WI38 (cell line): ENCODE data around the gene TSC2.
"Not testable (repeated sequence)": the region's sequence is repeated elsewhere in the genome, so short reads cannot be mapped to it uniquely, and the experiment has no call there.

Source experiments
- H3K4me3 ChIP-seq: 2 replicates; pipeline ENCODE4 v1.5.1; 2011; ENCODE audit warnings: low read depth, mild to moderate bottlenecking, control low read depth, low read length
- TF ChIP-seq, protein P1 (sequence below): IDR thresholded peaks from 2 replicates; pipeline ENCODE4 v1.5.1; 2012; ENCODE audit warnings: low read depth, mild to moderate bottlenecking, control low read depth, low read length

TSC2 gene

DNA sequence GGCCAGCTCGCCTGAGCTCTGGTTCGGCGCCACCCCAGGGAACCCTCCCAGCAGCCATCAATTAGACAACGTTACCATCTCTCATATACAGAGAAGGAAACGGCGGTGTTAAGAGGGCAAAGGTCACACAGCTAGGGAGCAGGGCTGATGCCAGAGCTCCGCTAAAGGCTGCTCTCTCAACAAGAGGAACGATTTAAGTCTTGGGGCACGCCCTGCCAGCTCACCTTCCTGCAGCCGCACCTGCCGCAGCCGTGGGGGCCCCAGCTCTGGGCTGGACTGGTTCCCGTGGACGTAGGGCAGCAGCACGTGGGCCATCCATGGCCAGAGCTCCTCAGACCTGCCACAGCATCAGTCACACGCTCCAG is 44.5 kb downstream of the TSC2 start:
- no peak overlapping the region for H3K4me3 ChIP-seq
- TF ChIP-seq, protein P1, sequence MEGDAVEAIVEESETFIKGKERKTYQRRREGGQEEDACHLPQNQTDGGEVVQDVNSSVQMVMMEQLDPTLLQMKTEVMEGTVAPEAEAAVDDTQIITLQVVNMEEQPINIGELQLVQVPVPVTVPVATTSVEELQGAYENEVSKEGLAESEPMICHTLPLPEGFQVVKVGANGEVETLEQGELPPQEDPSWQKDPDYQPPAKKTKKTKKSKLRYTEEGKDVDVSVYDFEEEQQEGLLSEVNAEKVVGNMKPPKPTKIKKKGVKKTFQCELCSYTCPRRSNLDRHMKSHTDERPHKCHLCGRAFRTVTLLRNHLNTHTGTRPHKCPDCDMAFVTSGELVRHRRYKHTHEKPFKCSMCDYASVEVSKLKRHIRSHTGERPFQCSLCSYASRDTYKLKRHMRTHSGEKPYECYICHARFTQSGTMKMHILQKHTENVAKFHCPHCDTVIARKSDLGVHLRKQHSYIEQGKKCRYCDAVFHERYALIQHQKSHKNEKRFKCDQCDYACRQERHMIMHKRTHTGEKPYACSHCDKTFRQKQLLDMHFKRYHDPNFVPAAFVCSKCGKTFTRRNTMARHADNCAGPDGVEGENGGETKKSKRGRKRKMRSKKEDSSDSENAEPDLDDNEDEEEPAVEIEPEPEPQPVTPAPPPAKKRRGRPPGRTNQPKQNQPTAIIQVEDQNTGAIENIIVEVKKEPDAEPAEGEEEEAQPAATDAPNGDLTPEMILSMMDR = no peak

DNA sequence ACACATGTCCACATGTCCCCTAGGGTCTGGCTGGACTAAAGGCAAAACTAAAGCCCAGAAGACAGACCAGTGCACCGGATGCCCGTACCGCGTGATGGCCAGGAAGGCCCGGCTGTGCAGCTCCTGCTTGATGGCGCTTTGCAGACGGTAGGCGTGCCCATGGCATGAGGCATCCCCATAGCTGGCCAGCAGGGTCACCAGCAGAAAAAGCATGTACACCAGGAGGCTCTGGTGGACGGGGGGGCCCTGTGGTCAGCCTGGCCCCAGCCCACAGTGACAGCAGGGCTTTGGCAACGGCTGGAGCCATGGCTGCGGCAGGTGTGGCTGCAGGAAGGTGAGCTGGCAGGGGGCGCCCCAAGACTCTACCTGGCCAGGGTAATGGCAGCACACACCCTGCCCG is 45.1 kb downstream of the TSC2 start:
- no peak overlapping the region for H3K4me3 ChIP-seq
- TF ChIP-seq, protein P1 = no peak

DNA sequence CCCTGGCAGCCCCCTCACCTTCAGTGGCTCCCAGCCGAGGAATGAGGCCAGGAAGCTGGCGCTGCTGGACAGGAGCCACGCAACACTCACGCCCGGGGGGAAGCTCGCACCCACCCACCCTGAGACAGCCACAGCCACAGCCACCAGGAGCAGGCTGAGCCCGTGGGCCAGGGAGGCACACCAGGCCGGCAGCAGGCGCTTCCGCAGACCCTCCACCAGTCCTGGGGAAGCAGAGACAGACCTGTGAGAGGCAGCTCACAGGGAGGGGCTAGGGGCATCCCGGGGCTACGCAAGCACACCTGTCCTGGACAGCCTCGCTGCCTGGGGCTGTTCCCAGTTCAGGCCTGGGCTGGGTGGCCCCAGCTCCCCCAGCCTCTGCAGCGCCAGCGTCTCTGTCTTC is 46.0 kb downstream of the TSC2 start:
- no peak overlapping the region for H3K4me3 ChIP-seq
- TF ChIP-seq, protein P1 = no peak

DNA sequence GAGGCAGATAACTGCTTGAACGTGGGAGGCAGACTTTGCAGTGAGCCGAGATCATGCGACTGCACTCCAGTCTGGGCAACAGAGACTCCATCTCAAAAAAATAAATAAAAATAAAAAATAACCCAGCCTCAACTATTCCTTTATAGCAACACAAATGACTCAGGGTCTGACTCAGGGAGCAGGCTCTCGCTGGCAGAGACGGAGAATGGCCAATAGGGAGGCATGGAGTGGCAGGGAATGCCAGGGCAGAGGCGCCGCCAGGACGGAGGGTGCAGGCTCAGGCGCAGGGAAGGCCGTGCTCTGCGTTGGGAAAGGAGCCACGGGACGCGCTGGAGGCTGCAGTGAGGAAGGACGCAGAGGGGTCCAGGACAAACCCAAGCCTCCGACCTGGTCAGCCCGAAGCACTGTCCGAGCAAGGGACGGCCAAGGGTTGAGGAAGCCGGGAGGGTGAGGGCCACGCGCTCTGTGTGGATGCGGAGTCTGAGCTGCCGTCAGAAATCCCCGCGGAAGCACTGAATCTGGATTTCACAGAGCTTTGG is 47.6 kb downstream of the TSC2 start:
- no peak overlapping the region for H3K4me3 ChIP-seq
- TF ChIP-seq, protein P1 = no peak

DNA sequence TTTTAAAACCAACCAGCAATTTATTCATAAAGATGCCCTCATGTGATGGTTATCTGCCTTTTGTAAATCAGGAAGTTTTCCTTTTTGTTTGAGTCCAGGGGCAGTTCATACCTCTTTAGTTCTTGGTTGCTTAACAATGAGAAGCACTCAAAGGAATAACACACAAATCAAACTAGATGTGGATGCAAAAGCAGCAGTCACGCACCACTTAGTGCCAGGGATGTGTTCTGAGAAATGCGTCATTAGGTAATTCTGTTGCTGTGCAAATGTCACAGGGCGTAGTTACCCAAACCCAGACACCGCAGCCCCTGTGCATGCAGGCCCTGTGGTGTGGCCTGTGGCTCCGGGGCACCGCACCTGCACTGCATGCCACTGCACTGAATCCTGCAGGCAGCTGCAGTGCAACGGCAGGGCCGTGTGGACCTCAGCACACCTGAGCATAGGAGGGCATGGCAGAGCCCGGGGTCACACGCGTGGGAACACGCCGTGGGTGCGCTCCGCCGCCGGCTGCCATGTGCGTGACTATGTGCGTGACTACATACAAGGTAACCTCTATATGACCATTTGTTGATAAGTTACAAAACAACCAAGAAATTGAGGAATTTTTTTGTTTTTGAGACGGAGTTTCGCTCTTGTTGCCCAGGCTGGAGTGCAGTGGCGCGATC is 48.3 kb downstream of the TSC2 start:
- TF ChIP-seq, protein P1 = no peak
- H3K4me3 ChIP-seq = no peak overlapping the region

DNA sequence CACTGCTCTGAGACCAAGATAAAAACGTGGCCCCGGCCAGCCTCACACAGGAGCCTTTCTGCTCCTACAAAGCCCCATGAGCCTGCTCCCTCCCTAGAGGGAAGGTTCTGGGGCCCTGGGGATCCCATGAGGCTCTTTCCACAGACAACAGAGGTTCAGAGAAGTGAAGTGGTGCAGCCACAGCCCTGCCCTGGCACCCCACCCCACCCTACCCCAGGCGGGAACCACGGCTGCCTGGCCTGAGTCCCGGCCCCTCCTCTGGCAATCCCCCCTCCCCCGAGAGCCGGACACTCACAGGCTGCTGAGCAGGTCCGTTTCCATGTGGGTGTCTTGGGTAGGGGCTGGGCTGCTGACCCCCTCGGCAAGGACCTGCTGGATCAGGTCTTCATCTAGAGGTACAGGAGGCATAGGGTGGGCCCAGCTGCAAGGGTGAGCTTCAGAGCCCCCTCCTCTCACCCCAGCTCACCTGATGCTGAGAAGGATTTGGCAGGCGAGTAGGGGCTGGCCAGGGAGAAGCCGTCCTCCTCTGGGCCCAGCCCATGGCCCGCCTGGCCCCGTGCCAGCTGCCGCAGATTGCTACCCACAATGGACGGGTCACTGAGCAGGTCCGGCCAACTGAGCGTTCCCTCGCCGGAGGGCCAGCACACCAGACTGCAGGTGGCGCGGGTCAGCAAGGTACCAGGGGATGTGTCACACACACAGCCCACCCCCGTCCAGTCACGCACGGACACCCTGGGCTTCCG is 49.2 kb downstream of the TSC2 start:
- H3K4me3 ChIP-seq = no peak overlapping the region
- TF ChIP-seq, protein P1 = no peak

DNA sequence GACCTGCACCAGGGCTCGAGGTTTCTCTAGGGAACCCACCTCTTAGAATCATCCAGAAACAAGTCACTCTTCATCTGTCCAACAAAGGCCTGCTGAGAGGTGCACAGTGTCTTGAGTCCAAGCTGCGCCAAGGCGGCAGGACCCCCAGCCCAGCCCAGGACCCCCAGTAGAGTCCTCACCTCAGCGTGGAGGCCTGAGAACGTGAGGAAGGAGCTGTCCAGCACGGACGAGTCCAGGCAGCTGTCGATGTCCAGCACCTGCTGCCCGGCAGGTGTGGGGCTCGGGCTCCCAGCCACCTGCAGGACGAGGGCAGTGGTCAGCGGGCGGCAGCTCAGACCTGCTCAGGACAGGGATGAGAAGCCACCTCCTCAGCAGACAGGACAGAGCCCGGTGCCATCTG is 49.9 kb downstream of the TSC2 start:
- not testable (repeated sequence) for H3K4me3 ChIP-seq

DNA sequence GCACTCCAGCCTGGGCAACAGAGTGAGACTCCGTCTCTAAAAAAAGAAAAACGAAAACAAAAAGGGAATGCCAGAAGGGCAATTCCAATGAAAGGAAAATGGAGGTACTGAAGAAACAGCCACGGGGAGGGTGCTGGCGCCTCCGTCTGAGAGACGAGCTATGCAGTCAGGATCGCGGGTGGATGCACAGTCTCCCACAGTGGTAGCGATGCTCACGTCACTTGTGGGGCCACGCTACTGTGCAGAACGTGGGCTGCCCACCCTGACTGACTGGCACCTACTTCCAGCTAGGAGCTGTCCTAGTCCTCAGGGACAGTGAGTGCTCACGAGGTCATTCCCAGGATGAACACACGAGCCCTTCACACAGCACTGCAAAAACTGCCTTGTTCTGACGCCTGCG is 53.8 kb downstream of the TSC2 start:
- not testable (repeated sequence) for H3K4me3 ChIP-seq
